Measurements from ENCODE around the gene COL25A1. TPM values are rescaled to one million over a fixed set of nuclear protein-coding genes. Genes with fewer than 3 reads are reported as not detected.

COL25A1 gene
- total RNA-seq, 2 experiments from 2014 or later = not detected

DNA sequence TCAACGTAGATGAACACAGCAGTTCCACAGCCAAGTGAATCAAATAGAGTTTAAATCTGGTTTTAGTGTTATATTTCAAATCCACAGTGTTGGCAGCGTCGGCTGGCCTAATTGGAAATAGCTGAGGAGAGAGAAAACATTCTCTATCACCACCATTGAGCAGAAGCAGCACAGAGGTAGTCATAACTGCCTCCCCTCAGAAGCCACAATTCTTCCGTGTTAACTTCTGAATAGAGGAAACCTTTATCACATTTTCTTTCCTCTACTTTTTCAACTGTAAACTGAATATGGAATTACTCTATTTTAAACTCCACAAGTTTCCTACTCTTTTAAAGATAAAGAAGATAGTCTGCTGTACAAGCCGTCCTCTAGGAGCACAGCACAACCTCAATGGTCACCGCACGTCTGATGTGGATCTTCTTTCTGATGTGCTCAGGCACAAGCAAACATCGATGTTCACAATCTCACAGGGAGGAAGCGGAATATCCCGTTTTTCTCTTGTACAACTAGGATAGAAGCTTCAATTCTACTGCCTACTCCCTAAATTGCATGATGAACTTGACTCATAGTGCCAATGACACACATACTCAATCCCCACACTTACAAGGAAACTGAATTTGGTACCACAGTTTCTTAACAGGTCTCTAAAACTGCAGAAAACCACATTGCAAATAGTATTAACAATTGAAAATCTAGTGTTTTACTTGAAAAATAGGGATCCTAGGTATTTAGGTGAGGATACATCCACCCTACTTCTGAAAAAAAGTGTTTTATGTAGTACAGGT is 321.8 kb downstream of the COL25A1 start:
- Mint-ChIP-seq H3K27me3 (no peaks in the 10 kb centered on the region), H3K4me3 (no peak overlapping the region), H3K27ac (no peak overlapping the region), H3K4me1 (peaks cover 22% of the 10 kb centered on the region), H3K9me3 (peaks cover 2% of the 10 kb centered on the region), H3K36me3 (ENCODE audit: low read depth) (peaks cover 9% of the 10 kb centered on the region)
- ChIA-PET CTCF (interaction anchor here (1.1 kb wide), 1 partner anchor 9 kb away, joined by 4 read pairs; no protein-coding TSS in a partner anchor), POLR2A (no interaction called here)
- no peak for DNase-seq

DNA sequence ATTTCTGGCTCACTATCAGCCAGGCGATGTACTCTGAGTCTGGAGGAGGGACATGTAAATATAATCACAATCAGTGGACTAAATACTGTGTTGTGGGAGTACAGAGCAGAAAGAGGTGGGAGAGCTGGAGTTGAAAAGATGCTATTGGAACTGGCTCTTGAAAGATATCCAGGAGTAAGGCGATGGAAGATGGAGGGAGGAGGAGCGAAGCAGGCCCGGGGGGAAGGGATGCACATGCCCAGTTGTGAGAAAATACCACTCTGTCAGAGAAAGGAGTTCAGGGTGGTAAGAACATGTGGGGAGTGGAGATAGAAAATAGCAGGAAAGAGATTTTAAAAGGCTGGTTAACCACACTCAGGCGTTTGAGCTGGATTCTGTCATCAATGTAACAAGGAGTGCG is 322.7 kb downstream of the COL25A1 start:
- no peak for DNase-seq
- Mint-ChIP-seq H3K4me1 (peaks cover 24% of the 10 kb centered on the region), H3K36me3 (ENCODE audit: low read depth) (peaks cover 15% of the 10 kb centered on the region), H3K27ac (no peak overlapping the region), H3K4me3 (no peak overlapping the region), H3K27me3 (no peaks in the 10 kb centered on the region), H3K9me3 (peaks cover 4% of the 10 kb centered on the region)
- ChIA-PET CTCF (interaction anchor here (1.1 kb wide), 1 partner anchor 8 kb away, joined by 4 read pairs; no protein-coding TSS in a partner anchor), POLR2A (no interaction called here)

DNA sequence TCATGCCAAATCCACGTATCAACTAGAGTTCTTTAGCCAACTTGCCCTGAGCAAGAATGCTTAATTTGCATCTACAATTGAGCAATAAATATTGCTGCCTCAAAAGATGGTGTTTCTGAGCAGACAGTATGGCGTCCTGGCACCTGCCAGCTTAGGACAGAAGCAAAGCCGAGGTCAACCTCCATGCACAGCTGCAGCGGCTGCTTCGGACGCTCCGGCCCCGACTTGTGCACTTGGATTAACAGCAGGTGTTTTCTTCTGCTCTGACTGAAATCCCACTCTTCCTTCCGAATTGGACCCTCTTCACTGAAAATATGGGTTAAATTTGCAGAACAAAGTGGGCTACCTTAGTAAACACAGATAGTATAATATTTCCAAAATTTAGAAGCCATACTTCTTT is 324.4 kb downstream of the COL25A1 start:
- H3K27ac Mint-ChIP-seq = no peak overlapping the region
- CTCF ChIA-PET = interaction anchor here (0.8 kb wide), 1 partner anchor 54 kb away, joined by 3 read pairs; no protein-coding TSS in a partner anchor
- peaks cover 24% of the 10 kb centered on the region for H3K36me3 Mint-ChIP-seq (ENCODE audit: low read depth)
- H3K27me3 Mint-ChIP-seq = no peaks in the 10 kb centered on the region
- no peak overlapping the region for H3K4me3 Mint-ChIP-seq
- POLR2A ChIA-PET = interaction anchor here (0.7 kb wide), 1 partner anchor 119 kb away, joined by 3 read pairs; no protein-coding TSS in a partner anchor
- no peak for DNase-seq
- H3K9me3 Mint-ChIP-seq = peaks cover 3% of the 10 kb centered on the region
- peaks cover 39% of the 10 kb centered on the region for H3K4me1 Mint-ChIP-seq

DNA sequence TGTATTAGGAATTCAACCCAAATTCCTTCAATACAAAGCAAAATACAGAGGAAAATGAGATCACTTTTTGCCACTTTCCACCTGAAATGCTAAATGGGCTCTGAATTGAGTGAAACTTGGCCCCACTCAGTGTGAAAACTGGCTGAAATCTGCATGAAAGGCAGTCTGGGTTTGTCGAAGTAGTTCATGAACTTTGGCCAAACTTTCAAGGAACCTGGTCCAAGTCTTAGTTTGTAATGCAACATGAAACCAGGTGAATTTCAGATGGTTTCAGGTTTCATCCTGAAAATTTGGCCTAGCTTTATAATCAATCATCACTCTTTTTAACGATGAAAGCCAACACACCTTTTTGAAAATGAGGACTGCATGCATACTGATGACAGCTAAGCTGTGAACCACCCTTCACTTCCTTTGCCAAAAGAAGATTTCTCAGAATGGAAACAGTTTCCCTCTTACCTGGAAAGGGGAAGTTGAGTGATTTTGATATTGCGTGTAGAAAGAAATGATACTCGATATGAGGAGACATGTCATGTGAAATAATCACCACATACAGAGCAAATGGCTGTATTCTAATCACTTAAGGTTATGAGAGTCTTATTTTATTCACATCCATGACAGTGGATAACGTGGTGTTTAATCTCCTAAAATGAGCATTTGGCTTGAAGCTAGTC is 329.7 kb downstream of the COL25A1 start:
- H3K36me3 Mint-ChIP-seq (ENCODE audit: low read depth) = peaks cover 48% of the 10 kb centered on the region
- no peaks in the 10 kb centered on the region for H3K27me3 Mint-ChIP-seq
- H3K4me1 Mint-ChIP-seq = peaks cover 39% of the 10 kb centered on the region
- CTCF ChIA-PET = interaction anchor here (1.6 kb wide), 1 partner anchor 8 kb away, joined by 4 read pairs; no protein-coding TSS in a partner anchor
- peaks cover 27% of the 10 kb centered on the region for H3K9me3 Mint-ChIP-seq
- peak overlapping the region; percentile 2 for H3K4me3 Mint-ChIP-seq
- DNase-seq = peak; percentile 22
- peak overlapping the region; percentile 88 for H3K27ac Mint-ChIP-seq
- POLR2A ChIA-PET = no interaction called here

DNA sequence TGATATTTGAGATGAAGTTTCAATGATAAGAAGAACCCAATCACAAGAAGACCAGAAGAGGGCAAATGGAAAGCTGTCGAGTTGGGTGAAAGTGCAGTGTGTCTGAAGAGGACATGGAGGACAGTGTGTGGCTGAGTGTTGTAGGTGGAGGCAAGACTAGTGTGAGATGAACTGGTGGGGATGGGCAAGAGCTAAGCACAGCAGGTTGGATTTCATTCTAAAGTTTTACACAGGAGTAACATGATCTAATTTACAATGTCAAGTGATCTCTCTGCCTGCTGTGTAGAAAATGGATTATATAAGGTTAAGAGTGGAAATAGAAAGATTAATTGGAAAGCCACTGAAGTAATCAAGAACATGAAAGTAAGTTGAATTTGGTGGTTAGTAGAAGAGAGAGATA is 331.0 kb downstream of the COL25A1 start:
- CTCF ChIA-PET = interaction anchor here (1.6 kb wide), 1 partner anchor 9 kb away, joined by 4 read pairs; no protein-coding TSS in a partner anchor
- H3K4me1 Mint-ChIP-seq = peaks cover 39% of the 10 kb centered on the region
- H3K36me3 Mint-ChIP-seq (ENCODE audit: low read depth) = peaks cover 46% of the 10 kb centered on the region
- peaks cover 30% of the 10 kb centered on the region for H3K9me3 Mint-ChIP-seq
- DNase-seq = no peak
- peak overlapping the region; percentile 88 for H3K27ac Mint-ChIP-seq
- POLR2A ChIA-PET = no interaction called here
- no peaks in the 10 kb centered on the region for H3K27me3 Mint-ChIP-seq
- no peak overlapping the region for H3K4me3 Mint-ChIP-seq

DNA sequence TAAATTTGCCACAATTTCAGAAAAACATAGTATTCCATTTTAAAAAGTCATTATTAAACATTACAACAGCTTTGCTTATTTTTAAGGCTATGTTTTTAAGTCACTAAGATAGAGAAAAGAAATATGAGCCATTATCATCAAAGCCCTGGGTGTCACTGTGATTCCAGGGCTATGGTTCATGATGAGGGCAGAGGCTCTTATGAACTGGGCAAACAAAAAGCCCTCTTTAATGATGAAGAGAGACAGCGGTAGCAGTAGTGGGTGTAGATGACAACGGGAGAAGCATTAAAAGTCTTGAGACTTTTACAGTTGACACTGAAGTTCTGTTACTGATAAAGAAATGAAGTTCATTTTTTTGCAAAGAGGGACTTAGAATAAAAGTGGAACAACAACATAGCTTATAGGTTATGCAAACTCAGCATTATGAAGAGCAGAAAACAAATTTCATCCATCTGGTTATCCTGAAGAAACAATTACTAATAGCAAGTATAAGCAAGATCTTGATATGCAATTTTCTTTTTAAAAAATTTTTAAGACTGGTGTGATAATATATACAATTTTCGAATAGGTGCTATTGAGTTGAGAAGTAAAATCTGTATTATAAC is 336.9 kb downstream of the COL25A1 start:
- peaks cover 2% of the 10 kb centered on the region for H3K4me1 Mint-ChIP-seq
- ChIA-PET POLR2A (no interaction called here), CTCF (no interaction called here)
- H3K27me3 Mint-ChIP-seq = peaks cover 5% of the 10 kb centered on the region
- H3K27ac Mint-ChIP-seq = no peak overlapping the region
- peaks cover 19% of the 10 kb centered on the region for H3K9me3 Mint-ChIP-seq
- peaks cover 12% of the 10 kb centered on the region for H3K36me3 Mint-ChIP-seq (ENCODE audit: low read depth)
- no peak for DNase-seq
- no peak overlapping the region for H3K4me3 Mint-ChIP-seq

DNA sequence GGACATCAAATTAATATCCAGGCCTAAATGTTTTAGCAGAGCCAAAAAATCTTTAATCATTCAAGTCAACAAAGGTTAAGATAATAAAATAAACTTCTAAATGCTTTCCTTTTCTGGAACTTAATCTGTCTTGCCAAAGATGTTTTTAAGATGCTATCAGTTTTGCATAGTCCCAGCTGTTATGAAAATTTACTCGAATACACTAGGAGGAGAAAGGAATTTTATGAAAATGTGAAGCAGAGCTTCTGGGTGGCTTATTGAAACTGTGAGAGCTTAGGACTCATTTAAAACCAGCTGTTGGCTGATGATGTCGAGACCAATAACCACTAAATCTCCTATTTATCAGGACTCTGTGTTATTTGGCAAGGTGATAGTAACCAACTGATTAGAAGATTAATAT is 337.4 kb downstream of the COL25A1 start:
- Mint-ChIP-seq H3K4me1 (peaks cover 2% of the 10 kb centered on the region), H3K4me3 (no peak overlapping the region), H3K27ac (no peak overlapping the region), H3K36me3 (ENCODE audit: low read depth) (peaks cover 12% of the 10 kb centered on the region), H3K27me3 (peaks cover 6% of the 10 kb centered on the region), H3K9me3 (peaks cover 19% of the 10 kb centered on the region)
- no peak for DNase-seq
- ChIA-PET CTCF (interaction anchor here (0.7 kb wide), 1 partner anchor 1350 kb away, joined by 3 read pairs; no protein-coding TSS in a partner anchor), POLR2A (no interaction called here)

DNA sequence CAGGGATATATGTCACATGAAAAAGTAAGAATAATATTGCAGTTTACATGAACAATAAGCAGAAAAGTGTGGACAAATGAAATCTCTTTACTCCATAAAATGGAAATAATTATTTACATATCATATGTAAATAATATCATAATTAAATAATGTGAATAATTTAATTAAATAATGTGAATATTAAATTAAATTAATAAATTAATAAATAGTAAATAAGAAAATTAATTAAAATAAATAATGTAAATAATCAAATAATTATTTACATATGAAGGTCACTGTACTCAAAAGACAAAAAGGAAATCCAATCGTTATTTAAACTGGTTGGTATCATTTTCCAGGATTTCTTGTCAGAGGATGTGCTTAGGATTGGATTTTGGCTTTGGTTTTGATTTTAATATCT is 338.5 kb downstream of the COL25A1 start:
- H3K4me1 Mint-ChIP-seq = no peaks in the 10 kb centered on the region
- peaks cover 5% of the 10 kb centered on the region for H3K36me3 Mint-ChIP-seq (ENCODE audit: low read depth)
- H3K27me3 Mint-ChIP-seq = peaks cover 13% of the 10 kb centered on the region
- H3K4me3 Mint-ChIP-seq = no peak overlapping the region
- ChIA-PET POLR2A (no interaction called here), CTCF (no interaction called here)
- H3K9me3 Mint-ChIP-seq = peaks cover 12% of the 10 kb centered on the region
- no peak overlapping the region for H3K27ac Mint-ChIP-seq
- DNase-seq = no peak

DNA sequence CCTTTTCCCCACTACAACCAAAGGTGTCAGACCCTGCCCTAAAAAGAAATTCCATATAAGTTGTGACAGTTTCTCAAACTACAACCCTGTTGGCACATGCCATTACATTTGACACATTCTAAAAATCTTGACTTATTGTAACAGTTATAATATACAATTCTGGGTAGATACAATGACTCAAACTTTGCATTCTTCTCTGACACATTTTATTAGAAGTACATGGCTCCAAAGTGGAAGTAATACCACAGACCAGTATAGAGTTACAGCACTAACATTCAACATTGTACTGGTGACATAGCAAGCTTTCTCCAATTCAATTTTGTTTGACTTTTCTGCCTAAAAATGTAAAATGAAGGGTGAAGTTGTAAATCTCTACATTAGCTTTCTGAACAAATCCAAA is 343.0 kb downstream of the COL25A1 start:
- CTCF ChIA-PET = no interaction called here
- H3K27ac Mint-ChIP-seq = no peak overlapping the region
- H3K9me3 Mint-ChIP-seq = no peaks in the 10 kb centered on the region
- H3K36me3 Mint-ChIP-seq (ENCODE audit: low read depth) = no peaks in the 10 kb centered on the region
- DNase-seq = no peak
- H3K4me3 Mint-ChIP-seq = no peak overlapping the region
- peaks cover 23% of the 10 kb centered on the region for H3K27me3 Mint-ChIP-seq
- POLR2A ChIA-PET = no interaction called here
- no peaks in the 10 kb centered on the region for H3K4me1 Mint-ChIP-seq

DNA sequence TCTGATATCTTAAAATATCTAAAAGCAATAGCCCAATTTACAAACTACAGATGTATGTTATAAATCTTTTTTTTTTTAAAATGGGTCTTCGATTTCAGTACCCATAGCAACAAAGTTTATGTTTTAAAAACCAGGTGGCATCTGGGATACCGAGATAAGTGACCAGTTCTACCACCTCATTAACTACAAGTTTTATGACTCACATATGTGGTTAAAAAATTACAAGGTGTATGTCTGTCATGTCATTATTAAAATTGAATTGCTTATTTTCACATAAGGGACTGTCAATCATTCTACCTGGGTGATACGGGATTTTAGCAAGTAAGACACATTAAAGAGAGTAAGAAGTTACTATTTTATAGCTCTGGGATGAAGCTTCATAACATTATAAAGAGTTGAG is 347.6 kb downstream of the COL25A1 start:
- H3K36me3 Mint-ChIP-seq (ENCODE audit: low read depth) = no peaks in the 10 kb centered on the region
- peaks cover 27% of the 10 kb centered on the region for H3K27me3 Mint-ChIP-seq
- ChIA-PET POLR2A (no interaction called here), CTCF (no interaction called here)
- peaks cover 6% of the 10 kb centered on the region for H3K4me1 Mint-ChIP-seq
- DNase-seq = no peak
- H3K27ac Mint-ChIP-seq = no peak overlapping the region
- no peaks in the 10 kb centered on the region for H3K9me3 Mint-ChIP-seq
- H3K4me3 Mint-ChIP-seq = no peak overlapping the region

DNA sequence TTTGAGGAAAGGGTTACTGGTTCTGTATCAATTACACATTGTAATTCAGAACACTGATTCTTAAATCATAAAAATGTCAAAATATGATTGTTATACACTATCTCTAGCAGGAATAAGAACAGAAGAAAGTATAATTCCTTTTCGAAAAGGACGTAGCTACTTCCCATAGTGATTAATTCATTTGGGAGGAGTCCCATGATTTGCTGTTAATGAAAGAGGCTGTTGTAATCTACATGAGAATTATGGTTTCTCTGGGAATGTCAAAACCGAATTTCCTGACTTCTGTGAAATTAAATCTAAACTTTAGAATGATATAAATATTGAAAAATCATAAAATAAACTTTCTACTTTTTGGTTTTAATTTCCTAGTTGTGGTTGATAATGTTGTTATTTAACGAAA is 348.5 kb downstream of the COL25A1 start:
- Mint-ChIP-seq H3K9me3 (no peaks in the 10 kb centered on the region), H3K4me3 (no peak overlapping the region), H3K27ac (no peak overlapping the region), H3K36me3 (ENCODE audit: low read depth) (no peaks in the 10 kb centered on the region), H3K4me1 (peaks cover 6% of the 10 kb centered on the region), H3K27me3 (peaks cover 22% of the 10 kb centered on the region)
- CTCF ChIA-PET = no interaction called here
- POLR2A ChIA-PET = no interaction called here
- DNase-seq = no peak

DNA sequence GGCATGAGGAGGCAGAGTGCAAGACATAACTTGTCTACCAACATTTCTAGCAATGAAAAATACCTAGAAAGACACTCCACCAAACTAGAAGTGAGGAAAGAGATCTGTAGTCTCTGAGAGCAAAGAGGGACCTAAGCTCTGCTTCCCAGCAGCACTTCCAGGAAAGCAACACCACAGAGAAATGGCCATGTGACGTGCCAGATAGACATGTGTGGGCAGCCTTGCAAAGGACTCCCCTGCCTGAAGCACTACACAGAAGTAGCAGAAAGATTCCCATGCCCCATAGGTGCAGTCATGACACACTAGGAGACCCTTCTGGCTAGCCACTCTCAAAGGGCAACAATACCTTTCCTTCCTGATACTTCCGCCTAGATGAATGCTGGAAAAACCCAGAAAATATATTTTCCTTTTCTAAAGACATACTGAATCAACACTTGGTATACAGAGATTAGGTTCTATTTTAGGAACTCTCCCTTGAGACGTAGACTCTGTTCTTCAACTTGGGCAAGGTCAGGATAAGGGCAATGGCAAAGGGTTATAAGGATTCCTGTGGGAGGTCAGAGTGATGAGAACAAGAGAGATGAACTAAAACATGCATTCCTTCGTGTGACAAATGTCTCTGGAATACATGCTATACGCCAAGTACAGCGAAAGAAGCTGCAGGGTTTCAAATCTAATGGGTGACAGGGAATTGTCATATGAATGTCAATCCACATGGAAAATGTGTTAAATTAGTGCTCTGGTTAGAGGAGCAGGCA is 352.1 kb downstream of the COL25A1 start:
- POLR2A ChIA-PET = interaction anchor here (0.6 kb wide), 1 partner anchor 1787 kb away, joined by 4 read pairs; no protein-coding TSS in a partner anchor
- no peak for DNase-seq
- CTCF ChIA-PET = no interaction called here
- Mint-ChIP-seq H3K9me3 (no peaks in the 10 kb centered on the region), H3K4me3 (no peak overlapping the region), H3K4me1 (peaks cover 6% of the 10 kb centered on the region), H3K36me3 (ENCODE audit: low read depth) (no peaks in the 10 kb centered on the region), H3K27me3 (peaks cover 14% of the 10 kb centered on the region), H3K27ac (no peak overlapping the region)
